HG03442 (cell line): ENCODE results near the gene EYA4.

Experiments used
- ATAC-seq: cut with Tn5 transposase; IDR thresholded peaks from one replicate; pipeline ENCODE4 v1.9.1; 2021; ENCODE audit warnings: mild to moderate bottlenecking, moderate library complexity; ENCODE audit not compliant: unreplicated experiment

The EYA4 gene

GRCh38 chr6:133435065-133435728 lies 194.0 kb downstream of the EYA4 start:
- no peak for ATAC-seq

- ATAC-seq: no peak
Observed at GRCh38 chr6:133436652-133437051, 195.5 kb downstream of the EYA4 start.

GRCh38 chr6:133441491-133441890 lies 200.3 kb downstream of the EYA4 start:
- ATAC-seq: no peak

GRCh38 chr6:133446789-133447188 lies 205.6 kb downstream of the EYA4 start:
- ATAC-seq: no peak

DNA sequence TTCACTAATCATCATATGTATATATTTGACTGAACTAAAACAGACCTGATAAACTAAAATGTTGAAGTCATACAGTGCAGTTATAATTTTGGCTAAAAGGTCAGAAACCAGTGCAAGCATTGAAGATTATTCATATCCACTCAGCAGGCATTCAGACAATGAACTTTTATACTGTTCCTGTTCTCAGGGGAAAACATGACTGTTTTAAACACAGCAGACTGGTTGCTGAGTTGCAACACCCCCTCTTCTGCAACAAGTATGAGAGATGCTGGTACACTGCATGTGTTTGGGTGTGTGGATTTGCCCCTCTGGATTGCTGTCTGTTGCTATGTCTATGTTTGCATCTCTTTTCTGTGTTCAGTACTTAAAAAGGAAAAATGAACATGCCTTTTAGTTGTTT lies 206.8 kb downstream of the EYA4 start:
- no peak for ATAC-seq

DNA sequence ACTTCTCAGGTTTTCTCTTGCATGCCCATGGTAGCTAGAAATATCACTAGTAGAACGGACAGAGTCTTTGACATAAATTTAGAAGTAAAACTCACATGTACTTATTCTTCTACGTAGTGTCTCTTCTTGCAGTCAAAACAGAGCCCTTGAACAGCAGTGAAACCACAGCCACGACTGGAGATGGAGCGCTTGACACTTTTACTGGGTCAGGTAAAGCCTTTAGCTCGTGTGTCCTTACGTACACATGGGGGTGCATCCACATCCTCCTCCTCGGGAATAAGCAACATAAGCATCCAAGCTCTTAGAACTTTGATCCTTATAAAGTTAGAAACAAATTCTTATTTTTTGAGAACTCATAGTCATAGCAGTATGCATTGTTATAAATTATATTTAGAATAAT lies 215.3 kb downstream of the EYA4 start:
- no peak for ATAC-seq

DNA sequence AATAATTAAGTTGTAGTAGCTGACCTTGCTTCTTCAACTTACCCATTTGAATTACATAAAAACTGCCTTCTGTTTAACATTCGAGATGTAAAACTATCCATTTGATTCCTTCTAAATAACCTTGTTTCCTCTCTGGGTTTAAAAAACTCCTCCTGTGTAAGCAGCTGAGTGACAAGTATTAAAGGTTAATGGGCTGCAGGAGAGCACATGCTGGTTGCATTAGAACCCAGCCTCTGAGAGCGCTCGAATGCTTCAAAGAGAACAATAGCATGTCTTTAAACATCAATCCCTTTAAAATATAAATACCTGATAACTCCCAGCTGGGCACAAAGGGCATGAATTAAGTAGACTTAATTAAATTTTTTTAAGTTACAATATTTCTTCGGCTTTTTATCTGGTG lies 215.8 kb downstream of the EYA4 start:
- ATAC-seq: no peak

- ATAC-seq: no peak
Observed at GRCh38 chr6:133460101-133460500, 218.9 kb downstream of the EYA4 start.

- no peak for ATAC-seq
Observed at GRCh38 chr6:133463790-133464189, 222.6 kb downstream of the EYA4 start.

- ATAC-seq: no peak
Observed at GRCh38 chr6:133466680-133467079, 225.5 kb downstream of the EYA4 start.

- ATAC-seq: no peak
Observed at GRCh38 chr6:133467231-133467981, 226.2 kb downstream of the EYA4 start.

- ATAC-seq: no peak
Observed at GRCh38 chr6:133467982-133468380, 226.8 kb downstream of the EYA4 start.

DNA sequence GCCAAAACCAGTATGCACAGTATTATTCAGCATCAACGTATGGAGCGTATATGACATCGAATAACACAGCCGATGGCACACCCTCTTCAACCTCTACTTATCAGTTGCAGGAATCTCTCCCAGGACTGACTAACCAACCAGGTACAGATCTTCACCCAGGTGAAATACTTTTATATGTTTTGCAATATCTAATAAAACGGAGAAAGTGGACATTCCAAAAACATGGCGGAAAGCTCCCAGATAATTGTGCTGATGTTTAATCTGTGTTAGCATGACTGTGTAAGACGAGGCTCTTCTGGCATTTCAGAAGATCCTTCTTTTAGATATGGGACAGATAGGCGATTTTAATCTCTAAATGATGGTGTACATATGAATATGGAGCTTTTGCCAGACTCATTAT lies 227.4 kb downstream of the EYA4 start:
- no peak for ATAC-seq

GRCh38 chr6:133474516-133474915 lies 233.4 kb downstream of the EYA4 start:
- ATAC-seq: no peak

DNA sequence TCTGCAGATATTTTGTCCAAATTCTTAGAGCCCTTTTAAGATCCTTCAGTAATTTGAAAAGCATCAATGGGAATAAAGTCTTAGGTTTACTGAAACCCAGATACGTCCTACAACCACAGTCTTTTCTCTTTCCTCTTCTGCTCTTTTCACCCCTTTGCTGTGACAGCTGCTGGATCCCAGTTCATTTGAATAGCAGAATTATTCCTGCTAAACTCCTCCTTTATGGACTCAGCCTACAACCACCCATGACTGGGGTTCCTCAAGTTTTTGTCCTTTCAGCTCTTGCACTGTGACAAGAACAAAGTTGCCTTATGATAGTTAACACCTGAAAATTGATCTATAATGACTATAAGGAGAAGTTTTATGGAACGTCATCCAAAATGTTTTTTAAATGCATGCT lies 237.5 kb downstream of the EYA4 start:
- ATAC-seq: no peak

DNA sequence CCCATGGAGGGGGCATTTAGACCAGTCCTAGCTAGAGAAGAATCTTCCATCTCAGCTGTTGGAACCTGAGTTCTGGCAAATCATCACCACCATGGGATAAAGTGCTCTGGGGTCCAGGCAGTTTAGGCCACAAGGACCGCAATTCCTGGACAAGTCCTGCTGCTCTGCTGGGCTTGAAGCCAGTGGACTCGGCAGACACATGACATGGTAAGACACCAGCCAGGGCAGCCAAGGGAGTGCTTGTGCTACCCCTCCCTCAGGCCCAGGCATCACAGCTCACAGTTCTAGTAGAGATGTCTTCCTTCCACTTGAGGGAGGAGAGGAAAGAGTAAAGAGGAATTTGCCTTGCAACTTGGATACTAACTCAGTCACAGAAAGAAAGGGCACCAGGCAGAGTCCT lies 246.0 kb downstream of the EYA4 start:
- ATAC-seq: no peak

- ATAC-seq: no peak
Observed at GRCh38 chr6:133495205-133495903, 254.2 kb downstream of the EYA4 start.

DNA sequence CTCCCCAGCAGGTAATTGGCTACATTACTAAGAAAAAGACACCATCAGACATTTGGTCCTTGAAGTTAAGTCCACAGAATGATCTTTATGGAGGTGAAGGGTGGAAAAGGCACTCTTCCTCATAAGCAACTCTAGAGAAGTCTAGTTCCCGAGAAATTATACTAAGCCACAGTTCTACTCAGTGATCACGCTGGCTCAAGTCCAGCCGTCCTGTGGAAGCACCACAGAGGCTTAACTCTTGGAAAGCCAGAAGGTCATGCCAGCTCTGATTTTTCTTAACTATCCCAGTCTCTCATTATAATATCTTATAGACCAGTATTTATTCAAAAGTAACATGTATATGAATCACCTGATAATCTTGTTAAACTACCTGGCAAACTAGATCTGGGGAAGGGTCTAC lies 258.5 kb downstream of the EYA4 start:
- ATAC-seq: no peak

- no peak for ATAC-seq
Observed at GRCh38 chr6:133501675-133502270, 260.6 kb downstream of the EYA4 start.

- ATAC-seq: no peak
Observed at GRCh38 chr6:133502441-133503335, 261.5 kb downstream of the EYA4 start.

DNA sequence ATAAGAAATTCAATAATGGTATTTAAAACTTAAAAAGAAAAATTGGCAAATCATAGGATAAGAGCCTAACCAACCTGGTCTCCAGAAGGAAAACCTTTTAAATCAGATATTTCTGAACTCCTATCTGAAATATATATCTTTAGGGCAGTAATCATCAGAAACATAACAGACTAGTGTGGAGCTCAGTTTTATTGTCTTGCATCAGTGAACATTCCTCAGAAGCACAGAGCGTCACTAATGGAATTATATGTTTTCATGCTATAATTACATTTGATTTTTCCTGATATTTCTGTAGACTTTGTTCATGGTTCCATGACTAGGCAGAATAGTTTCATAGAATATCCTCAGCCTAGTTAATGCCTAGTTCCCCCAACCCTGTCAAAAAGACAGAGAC lies 262.2 kb downstream of the EYA4 start:
- ATAC-seq: no peak
